NCI-H1417 (cell line): ENCODE results near the gene FOXG1.
A peak's percentile ranks its signal among the peaks of the same experiment; 100 is the strongest.

ENCODE experiments used
- DNase-seq, 3 experiments: peaks; one replicate each; lab custom pipeline; 2025; lab: John Stamatoyannopoulos, UW

The FOXG1 gene

GRCh38 chr14:28766469-28766955 lies at the start of gene FOXG1:
TSS of gene FOXG1 (plus strand) at chr14:28766787. CDS start at chr14:28767280, 493 bp downstream.
- DNase-seq, result peak; percentile 95 to 97 (median 97)

- no peak for DNase-seq
These were observed 47.5 kb upstream of the FOXG1 start for GRCh38 chr14:28719130-28719529.

DNA sequence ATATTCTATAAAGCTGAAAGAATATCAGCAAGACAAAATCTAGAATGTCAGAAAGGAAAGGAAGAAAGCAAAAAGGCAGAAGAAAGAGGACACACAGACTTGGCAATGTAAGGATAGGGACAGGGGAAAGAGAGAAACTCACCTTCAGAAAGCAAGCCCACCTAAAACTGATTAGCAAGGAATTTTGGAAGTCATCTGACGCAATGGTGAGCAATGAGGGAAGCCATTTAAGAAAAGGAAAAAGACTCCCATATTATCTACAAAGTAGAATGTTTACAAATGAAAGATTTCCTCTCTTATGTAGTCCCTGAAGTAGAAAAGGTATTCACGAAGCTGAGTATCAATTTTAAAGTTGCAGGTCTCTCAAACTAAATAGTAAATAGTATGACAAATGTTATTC lies 35.2 kb upstream of the FOXG1 start:
- no peak for DNase-seq

DNA sequence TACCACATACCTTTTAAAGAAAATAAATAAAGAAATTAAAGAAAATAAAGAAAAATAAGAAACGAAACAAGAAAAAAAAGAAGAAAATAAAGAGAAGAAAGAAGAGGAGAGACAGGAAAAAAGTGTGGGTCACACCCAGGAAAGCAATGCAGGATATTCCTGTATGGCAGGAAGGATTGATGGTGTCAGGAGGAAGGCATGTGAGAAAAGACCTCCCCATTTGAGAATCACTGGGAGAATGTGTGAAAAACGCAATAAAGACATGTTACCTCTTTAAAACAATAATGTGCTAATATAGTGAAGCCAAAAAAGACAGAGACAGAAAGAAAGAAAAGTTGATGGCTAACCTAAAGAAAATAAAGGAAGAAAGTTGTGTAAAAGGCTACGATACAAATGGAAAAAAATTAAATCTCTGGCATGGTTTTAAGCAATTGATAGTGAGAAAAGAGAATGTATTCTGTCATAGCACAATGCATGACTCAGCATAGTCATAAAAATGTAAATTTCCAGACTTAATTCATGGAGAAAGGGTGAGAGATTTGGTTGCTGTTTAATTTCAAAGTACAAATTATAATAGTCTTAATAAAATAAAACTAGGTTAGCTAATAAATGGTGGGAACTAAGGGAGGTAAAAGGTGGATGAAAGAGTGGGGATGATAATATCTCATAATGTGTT lies 24.3 kb upstream of the FOXG1 start:
- no peak for DNase-seq

DNA sequence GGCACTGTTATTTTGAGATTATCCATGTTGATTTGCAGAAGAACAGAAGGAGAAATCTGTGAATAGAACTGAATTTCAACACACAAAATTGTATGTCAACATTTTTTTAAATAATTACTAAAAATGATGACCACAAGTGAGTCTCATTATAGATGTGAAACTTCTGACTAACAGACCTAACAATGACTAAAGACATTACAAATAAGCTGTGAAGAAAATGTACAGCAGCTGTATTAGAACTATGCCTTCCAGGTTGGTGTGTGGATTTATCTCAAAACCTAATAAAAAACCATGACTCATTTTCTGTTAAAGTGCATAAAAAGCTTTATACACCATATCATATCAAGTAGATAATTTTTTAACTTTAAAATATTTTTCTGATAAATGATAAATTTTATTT lies 22.5 kb upstream of the FOXG1 start:
- peak in 1 of 3 experiments; percentile 17 for DNase-seq

DNA sequence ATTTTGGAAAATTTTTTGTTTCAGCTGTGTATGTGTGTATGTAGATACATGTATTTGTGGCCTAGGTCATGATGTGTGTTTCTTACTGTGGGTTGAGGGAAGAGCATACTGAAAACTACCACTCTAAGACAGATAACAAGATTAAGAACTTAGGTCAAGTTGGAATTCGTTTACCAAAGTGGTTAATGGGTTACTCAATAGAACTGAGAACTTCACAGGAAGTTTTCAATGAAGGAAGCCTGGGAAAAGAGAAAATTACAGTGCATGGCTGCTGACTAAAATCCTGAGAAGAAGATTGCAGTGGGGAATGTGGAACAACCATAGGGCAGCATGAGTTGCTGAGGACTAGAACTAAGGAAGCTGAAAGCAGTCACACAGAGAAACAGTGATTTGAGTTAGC lies 21.4 kb upstream of the FOXG1 start:
- no peak for DNase-seq

DNA sequence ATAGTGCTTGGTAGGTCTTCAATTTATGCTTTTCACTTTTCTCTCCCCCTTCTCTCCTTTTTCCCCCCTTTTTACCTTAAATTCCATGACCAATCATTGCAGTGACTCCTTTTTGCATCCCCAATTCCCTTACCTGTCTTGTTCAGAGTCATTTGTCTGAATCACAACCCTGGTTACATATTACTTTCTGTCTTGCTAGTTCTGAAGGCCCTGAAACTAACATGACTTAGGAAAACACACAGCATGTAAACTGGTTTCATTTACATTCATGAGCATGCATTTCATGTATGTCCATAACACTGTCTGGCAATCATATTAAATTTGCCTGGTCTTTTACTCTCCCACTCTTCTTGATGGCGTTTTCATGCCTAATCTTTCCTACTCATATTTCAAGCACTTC lies 20.3 kb upstream of the FOXG1 start:
- no peak for DNase-seq

DNA sequence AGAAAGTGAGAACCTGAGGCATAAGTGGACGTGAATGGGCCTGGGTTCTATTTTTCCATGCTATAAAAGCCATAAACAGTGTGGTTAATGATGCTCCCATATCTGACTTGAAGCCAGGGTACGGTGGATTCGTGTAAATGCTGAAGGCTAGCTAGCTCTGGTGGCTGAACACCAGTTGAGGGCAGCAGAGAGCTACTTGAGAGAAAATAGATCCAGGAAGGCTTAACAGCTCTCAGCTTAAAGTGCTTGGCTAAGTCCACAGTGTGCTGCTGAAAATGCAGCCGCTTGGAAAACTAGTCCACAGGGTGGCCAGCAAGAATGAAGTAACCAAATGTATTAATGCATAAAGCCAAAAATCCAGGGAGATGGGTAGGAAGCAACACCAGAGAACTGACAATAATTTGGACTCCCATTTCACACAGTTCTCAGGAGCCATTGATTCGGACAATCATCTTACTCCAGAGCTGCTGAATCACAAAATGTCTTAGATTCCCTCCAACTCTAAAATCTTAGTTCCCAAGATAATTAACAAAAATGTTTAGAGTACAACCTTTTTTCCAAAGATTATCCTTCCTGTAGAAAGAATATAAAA lies 15.0 kb upstream of the FOXG1 start:
- peak; percentile 82 to 94 (median 91) for DNase-seq

DNA sequence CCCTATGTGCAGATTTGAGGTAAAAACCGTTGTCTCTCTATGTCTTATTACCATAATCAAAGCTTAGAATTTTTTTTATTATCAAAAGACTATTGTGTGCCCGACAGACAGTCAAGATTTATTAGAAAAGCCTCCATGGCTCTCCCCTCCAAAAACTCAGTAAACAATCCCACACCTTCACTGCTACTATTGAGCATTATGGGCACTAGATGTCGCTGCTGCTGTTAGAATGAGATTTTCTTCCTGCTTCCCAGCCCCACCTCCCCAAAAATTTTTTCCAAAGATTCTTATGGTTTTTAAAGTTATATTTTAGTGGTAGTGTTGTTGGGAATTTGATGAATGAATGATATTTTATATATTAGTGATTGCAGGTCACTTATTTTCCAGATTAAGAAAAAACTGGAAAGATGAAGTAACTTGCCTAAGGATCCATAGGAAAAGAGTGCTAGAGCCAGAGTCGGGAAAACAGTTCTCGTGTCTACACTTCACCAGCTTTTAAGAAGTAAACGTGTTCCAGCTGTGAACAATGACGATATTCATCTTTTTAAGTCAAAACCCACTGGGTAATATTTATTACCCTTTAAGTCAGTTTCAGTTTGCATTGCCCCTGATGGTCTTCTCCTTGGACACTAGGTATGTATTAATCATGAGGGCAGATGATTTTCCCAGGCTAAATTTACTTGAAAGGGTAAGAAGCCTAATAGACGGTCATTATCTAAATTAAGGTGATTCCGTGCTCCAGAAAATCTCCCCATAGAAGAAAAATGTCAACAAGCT lies 12.2 kb upstream of the FOXG1 start:
- peak; percentile 80 to 96 (median 84) for DNase-seq

DNA sequence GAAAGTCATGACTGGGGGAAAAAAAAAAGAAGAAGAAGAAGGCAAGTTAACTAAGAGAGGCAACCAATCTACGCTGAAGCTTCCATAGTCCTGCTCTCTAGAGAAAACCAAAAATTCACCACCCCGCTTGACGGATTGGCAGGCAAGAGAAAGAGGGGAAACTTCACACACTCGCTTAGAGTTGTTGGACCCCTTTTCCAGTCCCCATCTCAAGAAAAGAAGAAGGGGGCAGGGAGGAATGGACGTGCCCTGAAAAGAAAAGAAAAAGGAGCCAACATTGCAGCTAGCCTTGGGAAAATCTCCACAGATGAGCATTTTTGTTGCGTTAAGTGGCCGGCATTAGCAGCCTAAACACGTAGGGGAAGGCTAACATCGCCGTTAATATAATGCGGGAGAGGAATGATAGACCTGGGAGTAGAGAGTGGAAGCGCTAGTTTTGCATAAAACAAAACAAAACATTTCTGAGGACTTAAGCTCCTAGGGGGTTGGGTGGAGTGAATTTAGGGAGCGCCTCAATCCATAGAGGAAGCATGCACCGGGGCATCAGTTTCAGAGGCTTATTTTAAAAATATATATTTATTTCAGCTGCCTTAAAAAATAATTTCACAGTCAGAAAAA lies 11.3 kb upstream of the FOXG1 start:
- no peak for DNase-seq

DNA sequence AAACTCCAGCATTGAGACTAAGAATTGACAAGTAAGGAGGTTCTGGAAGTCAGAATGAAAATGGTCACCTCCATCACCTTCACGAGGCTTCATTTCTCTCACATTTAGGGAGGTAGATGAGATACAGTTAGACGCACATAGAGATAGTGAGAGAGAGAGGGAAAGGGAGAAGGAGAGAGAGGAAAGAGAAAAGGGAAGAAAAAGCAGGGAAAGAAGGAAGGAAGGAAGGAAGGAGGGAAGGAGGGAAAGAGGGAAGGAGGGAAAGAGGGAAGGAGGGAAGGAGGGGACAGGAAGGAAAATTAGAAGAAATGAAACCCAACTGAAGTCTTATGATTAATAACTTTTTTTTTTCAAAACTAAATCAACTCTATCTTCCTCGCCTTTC lies 10.7 kb upstream of the FOXG1 start:
- DNase-seq, result no peak

DNA sequence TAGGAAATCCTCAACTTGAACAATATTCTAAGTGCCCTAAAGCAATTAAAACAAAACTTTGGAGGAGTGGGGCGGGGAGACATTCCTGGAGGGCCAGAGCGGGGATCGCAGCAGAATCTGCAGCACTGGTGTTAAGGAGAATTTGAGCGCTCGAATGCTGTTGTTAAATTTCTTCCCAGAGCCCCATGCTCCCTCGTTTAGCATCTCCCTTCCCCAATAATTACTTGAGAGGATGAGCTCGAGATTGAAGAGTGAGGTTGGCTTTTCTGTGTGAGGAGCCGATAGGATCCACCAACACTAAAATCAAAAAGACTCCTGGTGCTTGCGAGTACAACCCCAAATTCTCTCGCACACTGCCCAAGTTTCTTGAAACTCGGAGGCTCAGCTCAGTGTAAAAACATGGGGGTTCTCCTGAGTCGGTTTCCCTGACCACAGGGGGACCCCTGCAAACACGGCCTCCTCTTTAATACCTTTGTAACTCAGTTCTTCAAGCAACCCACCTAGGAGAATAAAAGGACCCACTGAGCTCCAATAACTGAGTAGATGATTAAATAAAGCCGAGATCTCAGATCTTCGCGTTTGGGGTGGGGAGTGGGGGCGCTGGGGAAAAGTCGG lies 10.2 kb upstream of the FOXG1 start:
- DNase-seq, result no peak

DNA sequence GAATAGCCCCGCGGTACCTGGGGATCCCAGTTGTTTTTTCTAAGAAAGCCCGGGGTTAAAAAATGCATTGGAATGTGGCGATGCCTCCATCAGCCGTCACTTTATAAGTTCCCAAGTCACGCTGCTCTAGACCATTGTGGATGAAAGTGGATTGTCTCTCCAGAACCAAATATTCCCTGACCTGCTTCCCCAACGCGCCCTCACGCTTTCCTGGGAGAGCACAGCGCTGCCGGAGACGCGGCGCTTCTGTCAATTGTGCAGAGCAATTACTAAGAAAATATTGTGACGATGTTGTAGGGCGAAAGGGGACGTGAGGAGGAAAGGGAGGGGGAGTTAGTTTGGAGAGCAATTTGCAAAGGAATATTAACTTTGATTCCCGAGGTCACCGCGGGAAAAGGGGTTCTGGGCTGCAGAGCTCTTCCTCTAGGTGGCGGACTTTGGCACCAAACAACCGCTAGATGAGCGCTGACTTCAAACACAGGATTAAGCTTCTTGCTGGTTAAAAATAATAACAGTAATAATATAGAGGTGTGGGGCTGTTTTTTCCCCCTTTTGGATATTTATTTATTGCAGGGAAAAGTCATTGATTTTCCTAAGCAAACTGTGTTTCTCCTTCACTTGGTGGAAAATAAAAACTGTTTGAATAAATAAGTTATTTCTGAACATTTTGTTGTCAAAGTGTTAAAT lies 9.6 kb upstream of the FOXG1 start:
- no peak for DNase-seq

DNA sequence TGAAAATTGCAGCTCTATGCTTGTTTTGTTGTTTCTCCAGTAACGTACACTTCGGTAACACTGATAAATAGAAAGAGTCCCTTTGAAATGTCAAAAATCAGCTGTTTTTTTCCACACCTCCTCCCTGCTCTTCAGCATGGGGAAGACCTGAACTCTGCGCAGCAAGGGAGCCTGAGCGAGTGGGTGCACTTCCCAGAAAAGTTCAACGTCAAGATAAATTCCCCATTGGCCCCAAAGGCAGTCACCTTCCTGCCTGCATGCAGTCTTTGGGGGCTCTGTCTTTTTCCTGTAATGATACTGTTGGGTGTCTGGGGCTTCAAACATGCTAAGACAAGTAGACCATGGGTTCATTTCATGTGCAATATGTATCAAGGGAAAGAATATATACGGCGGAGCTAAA lies 8.8 kb upstream of the FOXG1 start:
- DNase-seq, result no peak

DNA sequence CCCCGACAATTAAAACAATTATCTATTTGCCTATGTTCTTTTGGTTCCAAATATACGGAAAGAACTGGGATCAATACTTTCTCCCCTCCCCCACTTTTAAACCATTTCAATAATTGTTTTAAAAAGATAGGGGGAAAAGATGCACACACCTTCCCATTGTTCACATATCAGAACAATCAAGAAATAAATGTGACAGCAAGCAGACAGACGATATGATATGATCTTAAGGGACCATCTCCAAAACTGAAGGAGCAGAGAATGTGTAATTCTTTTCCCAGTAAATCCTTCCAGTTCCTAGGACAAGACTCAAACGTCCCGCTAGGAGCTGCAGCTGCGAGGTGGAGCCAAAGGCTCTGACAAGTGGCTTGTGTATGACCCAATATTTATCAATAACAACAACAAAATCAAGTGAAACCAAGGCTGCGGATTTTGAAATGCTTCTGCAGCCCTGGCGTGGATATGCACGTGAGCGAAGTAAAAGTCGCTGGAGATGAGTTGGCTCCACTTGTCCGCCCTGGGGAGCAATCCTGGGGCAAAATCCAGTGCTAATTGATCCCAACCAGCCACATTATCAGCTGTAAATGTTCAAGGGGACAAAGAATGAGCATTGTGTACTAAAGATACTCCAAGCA lies 8.2 kb upstream of the FOXG1 start:
- DNase-seq, result no peak

DNA sequence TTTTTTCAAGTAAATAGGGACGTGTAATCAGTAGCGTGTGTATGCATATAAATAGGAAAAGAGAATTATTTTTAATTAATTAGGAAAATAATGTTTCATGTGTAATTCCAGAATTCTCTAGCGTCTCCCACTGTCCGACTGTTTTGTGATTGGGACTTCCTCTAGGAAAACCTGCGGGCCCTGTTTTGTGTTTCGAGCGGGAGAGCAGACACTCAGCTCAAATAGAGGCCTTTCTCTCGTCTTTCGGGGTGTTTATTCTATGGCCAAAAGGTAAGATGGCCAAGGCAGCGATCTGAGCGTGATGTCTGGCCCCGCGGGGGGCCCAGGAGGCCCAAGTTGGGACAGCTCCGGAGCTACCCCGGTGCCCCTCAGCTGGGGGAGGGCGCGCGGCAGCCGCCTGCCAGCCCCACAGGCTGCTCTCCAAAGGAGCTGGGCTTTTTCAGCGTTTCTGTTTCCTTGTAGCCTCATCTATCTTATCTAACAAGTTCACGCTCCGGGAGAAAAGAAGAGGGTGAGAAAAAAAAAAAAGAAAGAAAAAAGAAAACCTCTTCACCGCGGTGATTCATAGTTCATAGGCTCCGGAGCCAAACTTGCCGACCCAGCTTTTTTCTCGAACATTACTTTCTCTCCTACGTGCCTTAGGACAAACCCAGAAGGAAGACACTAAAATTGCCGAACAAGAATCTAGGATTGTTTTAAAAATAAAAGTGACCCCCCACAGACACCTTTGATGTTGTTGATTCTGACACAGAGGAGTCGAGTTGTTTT lies 7.5 kb upstream of the FOXG1 start:
- DNase-seq, result no peak

GRCh38 chr14:28759653-28760313 lies 6.8 kb upstream of the FOXG1 start:
- DNase-seq, result no peak

DNA sequence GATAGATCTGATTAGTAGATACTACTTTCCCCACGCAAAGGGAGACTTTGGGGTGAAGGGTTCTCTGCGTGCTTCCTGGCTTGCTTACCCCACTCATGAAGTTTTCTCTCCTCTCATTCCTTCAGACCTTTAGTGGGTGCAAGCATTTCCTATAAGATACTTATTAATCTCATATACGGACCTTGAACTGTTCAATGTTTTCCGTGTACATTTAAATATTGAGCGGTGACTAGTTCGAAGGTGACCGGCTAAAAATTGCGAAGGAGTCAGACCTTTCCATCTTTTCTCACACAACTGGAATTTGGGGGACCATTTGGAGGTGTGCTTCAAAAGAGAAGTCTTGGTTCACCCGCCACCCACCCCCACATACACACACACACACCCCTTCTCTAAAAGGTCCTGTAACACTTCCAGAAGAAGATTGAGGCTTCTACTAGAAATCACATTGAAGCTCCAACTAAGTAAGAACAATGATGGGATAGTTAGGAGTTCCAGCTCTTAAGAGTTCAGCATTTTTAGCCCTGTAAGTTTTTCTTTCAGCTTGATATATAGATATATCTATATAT lies 6.1 kb upstream of the FOXG1 start:
- no peak for DNase-seq
